ENCODE data around the gene THY1. TPM values are rescaled to one million over a fixed set of nuclear protein-coding genes. Genes with fewer than 3 reads are reported as not detected.
"Not testable (repeated sequence)": the region's sequence is repeated elsewhere in the genome, so short reads cannot be mapped to it uniquely, and the experiment has no call there.

THY1 gene
- total and polyA plus RNA-seq, 2 of the 8 experiments (the other 6 are each of a cell fraction or from before 2014, with no cell fraction given) = 286 to 2,479 TPM

DNA sequence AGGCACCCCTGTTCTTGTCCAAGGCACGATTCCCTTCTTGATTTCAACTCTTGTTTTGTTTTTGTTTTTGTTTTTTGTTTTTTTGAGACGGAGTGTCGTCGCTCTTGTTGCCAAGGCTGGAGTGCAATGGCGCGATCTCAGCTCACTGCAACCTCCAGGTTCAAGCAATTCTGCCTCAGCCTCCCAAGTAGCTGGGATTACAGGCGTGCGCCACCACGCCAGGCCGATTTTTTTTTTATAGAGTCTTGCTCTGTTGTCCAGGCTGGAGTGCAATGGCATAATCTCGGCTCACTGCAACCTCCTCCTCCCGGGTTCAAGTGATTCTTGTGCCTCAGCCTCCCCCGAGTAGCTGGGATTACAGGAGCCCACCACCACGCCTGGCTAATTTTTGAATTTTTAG, 40.5 kb downstream of the THY1 start:
- Histone ChIP-seq H3K4me3 (ENCODE audit: extremely low read depth in 1 of 4, insufficient read depth in 2 of 4, low read depth in 3 of 4, low read length in 4 of 4) (peak overlapping the region in 2 of 4 experiments; percentile 62 to 66; a peak in 4 of 8 replicates), H3K4me2 (ENCODE audit: insufficient read depth in 1 of 2, low read depth in 2 of 2, low read length in 2 of 2) (peak overlapping the region; percentile 88 to 97), H3K23me2 (ENCODE audit: low read depth, low read length) (peaks cover 21% of the 10 kb centered on the region), H3K4me1 (replicated peaks in 1 of 4; ENCODE audit: control insufficient read depth in 3 of 4, insufficient read depth in 4 of 4, low read length in 3 of 4) (peaks cover 9 to 27% (median 23%) of the 10 kb centered on the region in 4 experiments), H3K27me3 (replicated peaks in 1 of 4; ENCODE audit: control insufficient read depth in 3 of 4, extremely low read depth in 1 of 4, insufficient read depth in 3 of 4, low read length in 3 of 4) (peaks cover 0 to 12% (median 8%) of the 10 kb centered on the region in 4 experiments; a peak in 6 of 7 replicates)
- not testable (repeated sequence) for DNase-seq (ENCODE audit: low read depth in 1 of 2, low spot score in 2 of 2); H3K18ac ChIP-seq (ENCODE audit: extremely low read depth, low read length); H3K36me3 ChIP-seq (ENCODE audit: control insufficient read depth in 2 of 4, insufficient read depth in 4 of 4, low read length in 3 of 4); H3K56ac ChIP-seq (replicated peaks; ENCODE audit: insufficient read length, low read depth, low read length); H2AFZ ChIP-seq (ENCODE audit: low read length); H3K9ac ChIP-seq (replicated peaks in 1 of 4; ENCODE audit: extremely low read depth in 1 of 4, low read depth in 3 of 4, low read length in 3 of 4); H3K4ac ChIP-seq (replicated peaks; ENCODE audit: insufficient read length, low read depth, low read length); H3K23ac ChIP-seq (ENCODE audit: insufficient read length); H4K5ac ChIP-seq (ENCODE audit: insufficient read length, low read depth, low read length); H2BK20ac ChIP-seq (ENCODE audit: low read length); H3K27ac ChIP-seq (ENCODE audit: low read depth, low read length); H4K8ac ChIP-seq (ENCODE audit: extremely low read depth, insufficient read depth, low read length); H3K79me1 ChIP-seq (ENCODE audit: low read depth, low read length); H2BK15ac ChIP-seq (ENCODE audit: low read length); H2BK5ac ChIP-seq (ENCODE audit: low read depth, low read length); H2AK5ac ChIP-seq (ENCODE audit: low read depth, low read length); H2BK120ac ChIP-seq (replicated peaks; ENCODE audit: low read depth, low read length); H2BK12ac ChIP-seq (ENCODE audit: low read depth, low read length); H4K91ac ChIP-seq (replicated peaks; ENCODE audit: insufficient read length, low read length); H3K79me2 ChIP-seq (ENCODE audit: control insufficient read depth in 1 of 2, insufficient read depth in 2 of 2, low read length in 2 of 2); H4K20me1 ChIP-seq (replicated peaks in 1 of 2; ENCODE audit: control insufficient read depth in 1 of 2, insufficient read depth in 2 of 2, low read length in 2 of 2); H3K9me3 ChIP-seq (ENCODE audit: insufficient read depth in 2 of 2, low read depth in 1 of 2, low read length in 1 of 2); FAIRE-seq; H3K14ac ChIP-seq (ENCODE audit: insufficient read length)
- WGBS, 2 experiments (ENCODE audit: extremely low coverage in 1 of 2, insufficient coverage in 1 of 2, insufficient read length in 1 of 2, insufficient replicate concordance in 2 of 2, low coverage in 1 of 2, low lambda C conversion rate in 2 of 2, missing lambda C conversion rate in 1 of 2) = 93% methylated on average over 14 of the region's 14 CpGs; no CpG with 5 or more reads in 1 of the 2 experiments
- ChIA-PET CTCF (ENCODE audit: partially characterized antibody) (interaction anchor here (0.6 to 26.3 kb wide), 19 partner anchors 9 to 356 kb away, joined by 3 to 474 read pairs (median 9); partner anchors contain the start of genes C1QTNF5, MFRP and NECTIN1), POLR2A (ENCODE audit: partially characterized antibody) (interaction anchor here (0.7 to 2.9 kb wide), 5 partner anchors 8 to 89 kb away, joined by 3 to 12 read pairs (median 3); partner anchors contain the start of gene THY1)
